DMS 273 (cell line): ENCODE results near the gene NME1.

Experiments
- DNase-seq: peaks from one replicate; lab custom pipeline; 2025; ENCODE audit not compliant: unreplicated experiment; lab: John Stamatoyannopoulos, UW

The NME1 gene

GRCh38 chr17:51188271-51188833 lies 35.0 kb downstream of the NME1 start:
- no peak for DNase-seq

GRCh38 chr17:51189162-51189561 lies 35.8 kb downstream of the NME1 start:
- no peak for DNase-seq

- DNase-seq: peak; percentile 41
Measured at GRCh38 chr17:51189628-51190027, 36.3 kb downstream of the NME1 start.

GRCh38 chr17:51191895-51192294 lies 38.5 kb downstream of the NME1 start:
- no peak for DNase-seq

- no peak for DNase-seq
Measured at GRCh38 chr17:51197754-51198153, 44.4 kb downstream of the NME1 start.

GRCh38 chr17:51200295-51200694 lies 46.9 kb downstream of the NME1 start:
- DNase-seq: no peak

- no peak for DNase-seq
Measured at GRCh38 chr17:51200846-51201245, 47.5 kb downstream of the NME1 start.

- DNase-seq: no peak
Measured at GRCh38 chr17:51203838-51204237, 50.5 kb downstream of the NME1 start.
